OCI-LY7 (cell line): ENCODE data around the gene MPZL3. TPM values are rescaled to one million over a fixed set of nuclear protein-coding genes. Genes with fewer than 3 reads are reported as not detected.

Source experiments
- BruUV-seq: library from RNA; stranded (reverse); fragments of 400-500 nt; replicated peaks from 2 replicates; lab custom pipeline; 2021; lab: Mats Ljungman, UMichigan
- CTCF ChIA-PET: fragments of 300-600 bp; sonication (Branson Sonifier 250); formaldehyde crosslinking; loops from one replicate; lab custom pipeline; 2022; ENCODE audit warnings: antibody characterized with exemption; ENCODE audit not compliant: unreplicated experiment; lab: Charles Lee
- POLR2A ChIA-PET: fragments of 300-600 bp; sonication (Branson Sonifier 250); formaldehyde crosslinking; loops from one replicate; lab custom pipeline; 2022; ENCODE audit warnings: antibody characterized with exemption; lab: Charles Lee
- DNase-seq: peaks from one replicate; pipeline ENCODE4 v3.0.0-alpha.2; 2015; ENCODE audit warnings: low spot score
- H2AFZ ChIP-seq: fragments of 200-600 bp; sonication (generic), shearing (Covaris generic); 2 replicates; pipeline ENCODE4 v1.6.1; 2014; ENCODE audit warnings: mild to moderate bottlenecking, antibody characterized with exemption, low read length, moderate library complexity
- H3K27ac ChIP-seq: fragments of 200-600 bp; sonication (generic); 2 replicates; pipeline ENCODE4 v1.5.1; 2014; ENCODE audit warnings: mixed run types, low read depth, mild to moderate bottlenecking, moderate library complexity, low read length, inconsistent platforms; ENCODE audit not compliant: poor library complexity, severe bottlenecking
- H3K36me3 ChIP-seq: fragments of 200-600 bp; sonication (generic); 2 replicates; pipeline ENCODE4 v1.6.1; 2014; ENCODE audit warnings: mild to moderate bottlenecking, antibody characterized with exemption, low read length, moderate library complexity, mixed read lengths; ENCODE audit not compliant: insufficient read depth
- H3K4me1 ChIP-seq: fragments of 200-600 bp; sonication (generic); 2 replicates; pipeline ENCODE4 v1.5.1; 2014; ENCODE audit warnings: mild to moderate bottlenecking, low read length; ENCODE audit not compliant: insufficient read depth, poor library complexity, severe bottlenecking
- H3K4me2 ChIP-seq: fragments of 200-600 bp; sonication (generic); 2 replicates; pipeline ENCODE4 v1.6.1; 2014; ENCODE audit warnings: mild to moderate bottlenecking, low read length
- H3K4me3 ChIP-seq: fragments of 200-600 bp; sonication (generic); 2 replicates; pipeline ENCODE4 v1.5.1; 2014; ENCODE audit warnings: mild to moderate bottlenecking, low read depth, low read length; ENCODE audit not compliant: poor library complexity, severe bottlenecking
- H3K79me2 ChIP-seq: fragments of 200-600 bp; sonication (generic); 2 replicates; pipeline ENCODE4 v1.6.1; 2016; ENCODE audit warnings: low read depth, mild to moderate bottlenecking, low read length, moderate library complexity, mixed read lengths; ENCODE audit not compliant: insufficient read depth
- H3K9me2 ChIP-seq: fragments of 200-600 bp; sonication (generic); 2 replicates; pipeline ENCODE4 v1.6.1; 2016; ENCODE audit warnings: mild to moderate bottlenecking, low read length, mixed read lengths; ENCODE audit not compliant: insufficient read depth
- H3K9me3 ChIP-seq: fragments of 200-600 bp; sonication (generic); 2 replicates; pipeline ENCODE4 v1.6.1; 2014; ENCODE audit warnings: mild to moderate bottlenecking, mixed run types, low read length, mixed read lengths
- H4K20me1 ChIP-seq: fragments of 200-600 bp; sonication (generic); 2 replicates; pipeline ENCODE4 v1.6.1; 2014; ENCODE audit warnings: mild to moderate bottlenecking, antibody characterized with exemption, low read length, moderate library complexity, mixed read lengths; ENCODE audit not compliant: insufficient read depth
- CTCF ChIP-seq: fragments of 200-600 bp; sonication (generic); conservative IDR thresholded peaks from 2 replicates; pipeline ENCODE4 v1.5.1; 2014; ENCODE audit warnings: mild to moderate bottlenecking, antibody characterized with exemption, low read length, moderate library complexity, mixed read lengths
- EZH2phosphoT487 ChIP-seq: fragments of 200-600 bp; sonication (generic); IDR thresholded peaks from 2 replicates; pipeline ENCODE4 v1.6.1; 2018; ENCODE audit warnings: low read depth, borderline replicate concordance, mild to moderate bottlenecking, mixed run types, antibody characterized with exemption, low read length, moderate library complexity, mixed read lengths
- intact Hi-C: fragments of 100-400 bp; cut with micrococcal nuclease; formaldehyde crosslinking; loops from one replicate; pipeline ENCODE4 v1.10.0; 2022; ENCODE audit not compliant: unreplicated experiment
- total RNA-seq, 2 experiments: library from RNA; depleted of rRNA in 1 of 2; stranded (reverse); fragments of >200 nt in 1 of 2; shearing (Covaris generic) in 1 of 2; gene quantifications; 2 replicates each; pipeline ENCODE4 v1.2.3, GENCODE V29; 2014 to 2022

Gene MPZL3
- total RNA-seq, 2 experiments from 2014 or later = 1.9 to 5.8 TPM

DNA sequence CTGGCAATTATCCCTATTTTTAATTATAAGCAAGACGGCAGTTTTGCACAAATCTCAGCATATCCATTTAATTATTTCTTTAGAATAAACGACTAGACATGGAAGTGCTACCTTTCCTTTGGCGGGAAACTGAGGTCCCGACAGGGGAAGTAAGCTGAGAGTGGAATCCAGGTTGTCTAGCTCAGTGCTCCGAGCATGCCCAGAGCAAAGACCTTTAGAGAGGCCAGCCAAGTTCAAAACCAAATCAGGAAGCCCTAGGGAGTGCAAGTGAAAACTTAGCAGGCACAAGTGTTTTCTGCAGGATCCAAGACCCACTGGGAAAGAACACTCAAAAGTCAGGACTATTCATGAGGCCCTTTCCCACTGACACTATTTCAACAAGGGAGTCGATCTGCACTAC lies 53.0 kb downstream of the MPZL3 start:
- no TSS peak for BruUV-seq
- ChIA-PET CTCF (interaction anchor here (0.8 to 2.2 kb wide), 8 partner anchors 13 to 112 kb away, joined by 3 to 10 read pairs (median 5); no protein-coding TSS in a partner anchor), POLR2A (interaction anchor here (0.6 to 2.1 kb wide), 14 partner anchors 9 to 1246 kb away, joined by 3 to 11 read pairs (median 3); partner anchors contain the start of gene UBE4A)

DNA sequence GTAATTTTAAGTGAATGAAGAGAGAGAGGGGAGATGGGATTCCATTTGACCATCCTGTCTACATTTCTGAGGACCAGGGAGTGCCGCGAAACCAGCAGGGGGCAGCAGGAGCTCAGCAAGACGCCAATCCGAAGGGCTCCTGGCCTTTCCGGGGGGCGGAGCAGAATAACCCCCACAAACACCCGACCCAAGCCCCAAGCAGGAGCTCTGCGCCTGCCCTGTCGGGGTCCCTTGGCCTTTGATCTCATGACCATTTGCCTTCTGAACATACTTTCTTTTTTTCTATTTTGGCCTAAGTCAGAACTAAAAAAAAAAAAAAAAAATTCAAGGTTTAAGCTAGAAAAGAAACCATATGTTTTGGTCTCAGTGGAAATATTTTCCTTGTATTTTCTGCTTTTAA lies 53.8 kb downstream of the MPZL3 start:
- H2AFZ ChIP-seq = peak overlapping the region; percentile 73
- peak overlapping the region; percentile 42 for H3K4me2 ChIP-seq
- H3K36me3 ChIP-seq = no peaks in the 10 kb centered on the region
- BruUV-seq = no TSS peak
- POLR2A ChIA-PET = interaction anchor here (0.6 to 2.1 kb wide), 16 partner anchors 10 to 1245 kb away, joined by 3 to 11 read pairs (median 3); partner anchors contain the start of genes ATP5MG and UBE4A
- no peaks in the 10 kb centered on the region for H4K20me1 ChIP-seq
- H3K27ac ChIP-seq = no peak overlapping the region
- DNase-seq = peak; percentile 87
- H3K9me2 ChIP-seq = no peaks in the 10 kb centered on the region
- no peaks in the 10 kb centered on the region for H3K79me2 ChIP-seq
- peak overlapping the region; percentile 8 for H3K4me3 ChIP-seq
- H3K9me3 ChIP-seq = no peaks in the 10 kb centered on the region
- TF ChIP-seq CTCF (peak; percentile 98), EZH2phosphoT487 (no peak)
- intact Hi-C loops = loop anchor here (1.0 to 10.0 kb wide), 6 partner anchors 59 to 366 kb away; partner anchors contain the start of gene IFT46
- no peaks in the 10 kb centered on the region for H3K4me1 ChIP-seq
- CTCF ChIA-PET = interaction anchor here (0.6 to 2.2 kb wide), 10 partner anchors 14 to 155 kb away, joined by 3 to 10 read pairs (median 5); no protein-coding TSS in a partner anchor

More for the DNA sequence above, 53.0 kb downstream of the MPZL3 start:
- Histone ChIP-seq H3K9me2 (no peaks in the 10 kb centered on the region), H3K4me1 (no peaks in the 10 kb centered on the region), H3K79me2 (no peaks in the 10 kb centered on the region), H2AFZ (peak overlapping the region; percentile 73; the same call in 1 of the 2 replicates), H3K9me3 (no peaks in the 10 kb centered on the region), H3K4me2 (no peak overlapping the region), H3K36me3 (no peaks in the 10 kb centered on the region), H3K27ac (no peak overlapping the region), H3K4me3 (no peak overlapping the region), H4K20me1 (no peaks in the 10 kb centered on the region)
- no peak for TF ChIP-seq EZH2phosphoT487
- DNase-seq = no peak
- intact Hi-C loops = loop anchor here (2.0 to 10.0 kb wide), 3 partner anchors 58 to 366 kb away; partner anchors contain the start of gene IFT46

- DNase-seq = no peak
- H3K9me3 ChIP-seq = 0 out of 2 replicates have a peak, but pooled peaks cover 4% of the 10 kb centered on the region
- no peaks in the 10 kb centered on the region for H3K36me3 ChIP-seq
- intact Hi-C loops = loop anchor here (5.0 to 10.0 kb wide), 2 partner anchors 62 to 370 kb away; partner anchors contain the start of gene IFT46
- ChIA-PET POLR2A (no interaction called here), CTCF (interaction anchor here (0.6 kb wide), 1 partner anchor 154 kb away, joined by 4 read pairs; no protein-coding TSS in a partner anchor)
- H4K20me1 ChIP-seq = no peaks in the 10 kb centered on the region
- H3K4me2 ChIP-seq = no peak overlapping the region
- H3K27ac ChIP-seq = no peak overlapping the region
- TF ChIP-seq EZH2phosphoT487 = no peak
- no peak for TF ChIP-seq CTCF
- no peak overlapping the region for H2AFZ ChIP-seq
- H3K9me2 ChIP-seq = no peaks in the 10 kb centered on the region
- no TSS peak for BruUV-seq
- H3K4me3 ChIP-seq = no peak overlapping the region
- H3K4me1 ChIP-seq = no peaks in the 10 kb centered on the region
- H3K79me2 ChIP-seq = no peaks in the 10 kb centered on the region
Measured at GRCh38 chr11:118194835-118195627, 57.1 kb downstream of the MPZL3 start.
